HEK293T (cell line): ENCODE measurements around the gene TBX3.

Source experiments
- ARNT ChIP-seq: fragments of 450-650 bp; IDR thresholded peaks from 2 replicates; pipeline ENCODE4 v1.6.1; 2017; ENCODE audit warnings: mild to moderate bottlenecking
- BHLHE40 ChIP-seq: fragments of 450-650 bp; IDR thresholded peaks from 2 replicates; pipeline ENCODE4 v1.6.1; 2016; ENCODE audit warnings: mild to moderate bottlenecking, moderate library complexity, borderline replicate concordance
- ELF4 ChIP-seq: fragments of 450-650 bp; IDR thresholded peaks from 2 replicates; pipeline ENCODE4 v1.6.1; 2017; ENCODE audit warnings: antibody characterized with exemption
- FOXA1 ChIP-seq: fragments of 450-650 bp; IDR thresholded peaks from 2 replicates; pipeline ENCODE4 v1.6.1; 2016; ENCODE audit warnings: mild to moderate bottlenecking
- FOXK2 ChIP-seq: fragments of 450-650 bp; IDR thresholded peaks from 2 replicates; pipeline ENCODE4 v1.6.1; 2016; ENCODE audit warnings: mild to moderate bottlenecking
- FOXM1 ChIP-seq: fragments of 450-650 bp; IDR thresholded peaks from 2 replicates; pipeline ENCODE4 v1.6.1; 2017; ENCODE audit warnings: mild to moderate bottlenecking, borderline replicate concordance
- HDGF ChIP-seq: fragments of 450-650 bp; IDR thresholded peaks from 2 replicates; pipeline ENCODE4 v1.6.1; 2017; ENCODE audit warnings: antibody characterized with exemption, borderline replicate concordance
- L3MBTL2 ChIP-seq: fragments of 450-650 bp; conservative IDR thresholded peaks from 2 replicates; pipeline ENCODE4 v1.6.1; 2016; ENCODE audit warnings: mild to moderate bottlenecking
- NFRKB ChIP-seq: fragments of 450-650 bp; IDR thresholded peaks from 2 replicates; pipeline ENCODE4 v1.6.1; 2016; ENCODE audit warnings: mild to moderate bottlenecking, moderate library complexity
- PKNOX1 ChIP-seq: fragments of 450-650 bp; IDR thresholded peaks from 2 replicates; pipeline ENCODE4 v1.6.1; 2016
- SP1 ChIP-seq: fragments of 450-650 bp; IDR thresholded peaks from 2 replicates; pipeline ENCODE4 v1.6.1; 2017
- SUZ12 ChIP-seq: fragments of 450-650 bp; IDR thresholded peaks from 2 replicates; pipeline ENCODE4 v1.6.1; 2016; ENCODE audit warnings: mild to moderate bottlenecking
- TARDBP ChIP-seq: fragments of 450-650 bp; IDR thresholded peaks from 2 replicates; pipeline ENCODE4 v1.6.1; 2016
- ZNF384 ChIP-seq: fragments of 450-650 bp; IDR thresholded peaks from 2 replicates; pipeline ENCODE4 v1.6.1; 2016

- TF ChIP-seq FOXA1 (no peak), PKNOX1 (no peak), ARNT (no peak), TARDBP (no peak), FOXM1 (no peak), ZNF384 (no peak), FOXK2 (no peak), HDGF (no peak), ELF4 (no peak), BHLHE40 (no peak), NFRKB (no peak), SUZ12 (no peak), SP1 (no peak), L3MBTL2 (no peak)
Measured at GRCh38 chr12:114726092-114726710, 42.2 kb upstream of the TBX3 start.
